Measurements from ENCODE around the gene CAPN12.

CAPN12 gene

GRCh38 chr19:38737921-38738737, 6.1 kb downstream of the CAPN12 start:
- DNase-seq (ENCODE audit: low read depth) = no peak

- DNase-seq (ENCODE audit: low read depth) = no peak
These were observed 6.9 kb downstream of the CAPN12 start for GRCh38 chr19:38737281-38737865.

GRCh38 chr19:38736413-38737280, 7.6 kb downstream of the CAPN12 start:
- no peak for DNase-seq (ENCODE audit: low read depth)

GRCh38 chr19:38736036-38736412, 8.2 kb downstream of the CAPN12 start:
- no peak for DNase-seq (ENCODE audit: low read depth)

GRCh38 chr19:38735257-38735686, 9.0 kb downstream of the CAPN12 start:
- DNase-seq (ENCODE audit: low read depth) = no peak

GRCh38 chr19:38734426-38735256, 9.6 kb downstream of the CAPN12 start:
- DNase-seq (ENCODE audit: low read depth) = no peak

GRCh38 chr19:38734176-38734425, 10.2 kb downstream of the CAPN12 start:
- no peak for DNase-seq (ENCODE audit: low read depth)

GRCh38 chr19:38733493-38734175, 10.6 kb downstream of the CAPN12 start:
- DNase-seq (ENCODE audit: low read depth) = no peak

GRCh38 chr19:38733241-38733492, 11.1 kb downstream of the CAPN12 start:
- no peak for DNase-seq (ENCODE audit: low read depth)

GRCh38 chr19:38731654-38732301, 12.5 kb downstream of the CAPN12 start:
- no peak for DNase-seq (ENCODE audit: low read depth)

- DNase-seq (ENCODE audit: low read depth) = no peak
These were observed 13.3 kb downstream of the CAPN12 start for GRCh38 chr19:38730731-38731589.

- no peak for DNase-seq (ENCODE audit: low read depth)
These were observed 13.9 kb downstream of the CAPN12 start for GRCh38 chr19:38730470-38730730.

- no peak for DNase-seq (ENCODE audit: low read depth)
These were observed 14.4 kb downstream of the CAPN12 start for GRCh38 chr19:38729653-38730469.

- DNase-seq (ENCODE audit: low read depth) = no peak
These were observed 15.3 kb downstream of the CAPN12 start for GRCh38 chr19:38728752-38729541.

- DNase-seq (ENCODE audit: low read depth) = no peak
These were observed 16.2 kb downstream of the CAPN12 start for GRCh38 chr19:38727868-38728660.

GRCh38 chr19:38727306-38727867, 16.9 kb downstream of the CAPN12 start:
- no peak for DNase-seq (ENCODE audit: low read depth)

- no peak for DNase-seq (ENCODE audit: low read depth)
These were observed 17.4 kb downstream of the CAPN12 start for GRCh38 chr19:38726761-38727301.

GRCh38 chr19:38726284-38726673, 18.0 kb downstream of the CAPN12 start:
- DNase-seq (ENCODE audit: low read depth) = no peak

Data from fibroblast of the conjunctiva (primary cell).